VCaP (cell line): Measurements from ENCODE around the gene CDC6.

ENCODE experiments used
- H3K27ac ChIP-seq: fragments of 450-650 bp; 2 replicates; pipeline ENCODE4 v1.5.1; 2017
- CTCF ChIP-seq: fragments of 450-650 bp; conservative IDR thresholded peaks from 2 replicates; pipeline ENCODE4 v1.5.1; 2017; ENCODE audit warnings: mild to moderate bottlenecking, moderate library complexity

Gene CDC6

GRCh38 chr17:40317880-40318829 is 30.5 kb downstream of the CDC6 start:
- TF ChIP-seq CTCF, result no peak
- peak overlapping the region; percentile 75; the same call in 1 of the 2 replicates for H3K27ac ChIP-seq

- H3K27ac ChIP-seq, result peak overlapping the region; percentile 75; the same call in 1 of the 2 replicates
- no peak for TF ChIP-seq CTCF
Measured at GRCh38 chr17:40318830-40319391, 31.2 kb downstream of the CDC6 start.

- TF ChIP-seq CTCF, result no peak
- no peak overlapping the region for H3K27ac ChIP-seq
Measured at GRCh38 chr17:40319651-40320540, 32.2 kb downstream of the CDC6 start.

- no peak for TF ChIP-seq CTCF
- no peak overlapping the region for H3K27ac ChIP-seq
Measured at GRCh38 chr17:40320756-40321523, 33.3 kb downstream of the CDC6 start.

GRCh38 chr17:40321524-40321929 is 33.8 kb downstream of the CDC6 start:
- H3K27ac ChIP-seq, result no peak overlapping the region

GRCh38 chr17:40321961-40322357 is 34.3 kb downstream of the CDC6 start:
- H3K27ac ChIP-seq, result no peak overlapping the region
- TF ChIP-seq CTCF, result no peak

More at GRCh38 chr17:40321524-40321929, 33.8 kb downstream of the CDC6 start:
- TF ChIP-seq CTCF, result no peak
